Central memory CD8-positive, alpha-beta T cell (primary cell): ENCODE data around the gene KIF4A.

Experiments used
- ATAC-seq: fragments of 150-1000 bp; cut with Tn5 transposase; replicated peaks from 2 replicates; pipeline ENCODE4 v1.10.0; 2022; ENCODE audit warnings: mild to moderate bottlenecking, moderate FRiP score, moderate number of reproducible peaks; ENCODE audit not compliant: poor library complexity, severe bottlenecking; ENCODE audit errors: extremely low read depth
- DNase-seq, 2 donors: peaks; one replicate each; pipeline ENCODE4 v3.0.0; 2021; ENCODE audit warnings: low spot score in 2 of 2
- H3K27ac Mint-ChIP-seq: one replicate; pipeline ENCODE4 v1.8.0; 2022; ENCODE audit warnings: low read depth, mild to moderate bottlenecking, moderate library complexity, mixed read lengths
- H3K27me3 Mint-ChIP-seq: one replicate; pipeline ENCODE4 v1.8.0; 2022; ENCODE audit warnings: mixed read lengths
- H3K36me3 Mint-ChIP-seq: one replicate; pipeline ENCODE4 v1.8.0; 2022; ENCODE audit warnings: mild to moderate bottlenecking, moderate library complexity, mixed read lengths; ENCODE audit not compliant: insufficient read depth
- H3K4me1 Mint-ChIP-seq: one replicate; pipeline ENCODE4 v1.8.0; 2022; ENCODE audit warnings: mixed read lengths
- H3K4me3 Mint-ChIP-seq: one replicate; pipeline ENCODE4 v1.8.0; 2022; ENCODE audit warnings: mild to moderate bottlenecking, moderate library complexity, mixed read lengths
- H3K9me3 Mint-ChIP-seq: one replicate; pipeline ENCODE4 v1.8.0; 2022; ENCODE audit warnings: mixed read lengths

Gene KIF4A

DNA sequence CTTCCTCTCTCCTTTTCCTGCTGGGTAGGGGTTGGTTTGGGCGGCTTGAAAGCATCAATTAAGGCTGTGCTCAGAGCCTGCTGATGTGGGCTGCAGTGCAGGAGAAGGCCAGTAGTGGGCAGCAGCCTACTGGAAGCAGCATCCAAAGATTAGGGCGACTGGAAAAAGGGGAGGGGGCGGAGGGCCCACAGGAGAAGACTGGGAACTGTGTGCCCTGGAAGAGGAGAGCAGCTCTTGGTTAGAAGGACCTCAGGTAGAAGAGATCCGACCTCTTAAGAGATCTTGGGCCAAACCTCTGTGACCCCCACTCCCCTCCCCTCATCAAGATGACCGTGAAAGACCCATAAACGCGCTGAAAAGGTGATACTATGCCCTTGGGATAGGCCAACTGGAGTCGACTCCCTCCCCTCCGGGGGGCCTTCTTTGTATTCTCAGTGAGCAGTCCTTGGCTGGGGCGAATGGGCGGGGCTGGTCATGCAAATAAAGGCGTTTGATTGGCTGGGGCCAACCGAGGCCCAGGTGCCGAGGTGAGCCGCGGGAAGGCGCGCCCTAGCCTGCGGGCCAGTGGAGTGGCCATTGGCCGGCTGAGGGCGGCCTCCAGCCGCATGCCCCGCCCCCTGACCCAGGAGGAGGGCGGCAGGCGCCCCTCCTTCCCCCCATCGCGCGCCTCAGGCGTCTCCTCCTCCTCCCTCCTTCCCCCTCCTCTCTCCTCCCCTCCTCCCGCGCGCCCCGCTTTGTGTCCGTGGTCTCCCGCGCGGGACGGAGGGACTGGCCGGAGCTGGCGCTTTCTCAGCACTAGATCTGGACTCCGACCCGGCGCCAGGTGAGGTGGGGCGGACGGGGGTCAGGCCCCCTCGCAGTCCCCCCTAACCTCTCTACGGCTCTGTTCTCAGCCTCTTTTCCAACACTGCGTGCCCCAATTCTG lies 164.8 kb downstream of the KIF4A start:
- Mint-ChIP-seq H3K27me3 (no peaks in the 10 kb centered on the region), H3K9me3 (no peaks in the 10 kb centered on the region), H3K36me3 (peaks cover 8% of the 10 kb centered on the region), H3K4me1 (peaks cover 49% of the 10 kb centered on the region), H3K27ac (peak overlapping the region; percentile 93), H3K4me3 (peak overlapping the region; percentile 86)
- peak; percentile 68 for ATAC-seq
- DNase-seq: peak; percentile 45 to 55

DNA sequence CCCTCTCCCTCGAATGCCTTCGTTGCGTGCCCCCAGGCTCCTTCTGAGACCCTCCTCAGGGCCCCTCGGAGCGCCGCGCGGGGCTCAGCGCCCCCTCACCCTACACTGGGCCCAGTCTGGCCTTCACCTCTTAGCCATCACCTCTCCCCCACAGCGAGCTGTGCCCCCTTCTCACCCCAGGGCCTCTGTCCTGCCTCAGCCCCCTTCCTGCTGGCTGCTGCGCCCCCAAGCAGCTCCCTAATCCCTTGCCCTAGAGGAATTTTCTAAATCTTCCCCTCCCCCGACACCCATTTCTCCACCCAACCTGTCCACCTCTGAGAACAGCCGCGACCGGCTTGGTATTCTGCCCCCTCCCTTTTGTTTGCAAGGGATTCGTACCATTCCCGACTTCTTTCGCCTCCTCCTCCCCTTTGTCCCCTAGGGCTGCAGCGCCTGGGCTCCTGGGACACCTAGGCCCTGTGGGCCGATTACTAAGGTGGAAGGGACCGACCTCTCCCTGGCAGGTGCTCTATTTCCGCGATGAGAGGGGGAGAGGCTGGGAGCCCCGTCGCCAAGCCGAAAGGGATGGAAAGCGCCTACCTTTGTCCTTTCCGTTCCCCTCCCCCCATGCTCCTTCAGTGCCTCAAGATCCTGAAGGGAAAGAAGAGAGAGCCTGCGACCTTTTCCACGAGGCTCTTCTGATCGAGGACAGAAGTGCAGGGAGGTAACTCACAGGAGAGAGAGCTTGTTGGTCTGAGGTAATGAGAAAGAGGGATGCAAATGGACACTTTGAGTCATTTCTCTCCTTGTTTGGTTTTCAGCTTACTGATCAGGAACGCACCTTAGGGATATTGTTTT lies 165.7 kb downstream of the KIF4A start:
- DNase-seq (no peak), ATAC-seq (no peak)
- Mint-ChIP-seq H3K27ac (peak overlapping the region; percentile 93), H3K4me3 (peak overlapping the region; percentile 86), H3K4me1 (peaks cover 49% of the 10 kb centered on the region), H3K27me3 (no peaks in the 10 kb centered on the region), H3K9me3 (no peaks in the 10 kb centered on the region), H3K36me3 (peaks cover 14% of the 10 kb centered on the region)

- H3K4me3 Mint-ChIP-seq: peak overlapping the region; percentile 86
- H3K4me1 Mint-ChIP-seq: peaks cover 49% of the 10 kb centered on the region
- H3K27ac Mint-ChIP-seq: peak overlapping the region; percentile 93
- no peaks in the 10 kb centered on the region for H3K9me3 Mint-ChIP-seq
- no peaks in the 10 kb centered on the region for H3K27me3 Mint-ChIP-seq
- DNase-seq: no peak
- H3K36me3 Mint-ChIP-seq: peaks cover 17% of the 10 kb centered on the region
- ATAC-seq: no peak
Measured at GRCh38 chrX:70456256-70456655, 166.4 kb downstream of the KIF4A start.

DNA sequence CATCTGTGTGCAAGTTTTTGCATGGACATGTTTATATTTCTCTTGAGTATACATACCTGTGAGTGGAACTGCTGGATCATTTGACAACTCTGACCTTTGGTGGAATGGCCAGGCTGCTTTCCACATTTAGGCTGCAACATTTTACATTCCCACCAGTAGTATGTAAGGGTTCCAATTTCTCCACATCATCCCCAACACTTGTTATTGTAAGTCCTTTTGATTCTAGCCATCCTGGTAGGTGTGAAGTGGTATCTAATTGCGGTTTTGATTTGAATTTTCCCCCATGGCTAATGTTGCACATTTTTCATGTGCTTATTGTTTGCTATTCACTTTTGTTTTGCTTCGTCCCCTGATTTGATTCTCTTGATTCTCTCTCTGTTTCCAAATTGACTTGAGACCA lies 171.1 kb downstream of the KIF4A start:
- Mint-ChIP-seq H3K27me3 (no peaks in the 10 kb centered on the region), H3K36me3 (peaks cover 16% of the 10 kb centered on the region), H3K9me3 (no peaks in the 10 kb centered on the region), H3K4me3 (no peak overlapping the region), H3K4me1 (peaks cover 18% of the 10 kb centered on the region), H3K27ac (no peak overlapping the region)
- no peak for DNase-seq
- ATAC-seq: no peak

- DNase-seq: no peak
- H3K9me3 Mint-ChIP-seq: no peaks in the 10 kb centered on the region
- no peak overlapping the region for H3K4me3 Mint-ChIP-seq
- peaks cover 5% of the 10 kb centered on the region for H3K4me1 Mint-ChIP-seq
- peaks cover 14% of the 10 kb centered on the region for H3K36me3 Mint-ChIP-seq
- H3K27me3 Mint-ChIP-seq: no peaks in the 10 kb centered on the region
- H3K27ac Mint-ChIP-seq: peak overlapping the region; percentile 76
- ATAC-seq: no peak
Measured at GRCh38 chrX:70464051-70464450, 174.1 kb downstream of the KIF4A start.

DNA sequence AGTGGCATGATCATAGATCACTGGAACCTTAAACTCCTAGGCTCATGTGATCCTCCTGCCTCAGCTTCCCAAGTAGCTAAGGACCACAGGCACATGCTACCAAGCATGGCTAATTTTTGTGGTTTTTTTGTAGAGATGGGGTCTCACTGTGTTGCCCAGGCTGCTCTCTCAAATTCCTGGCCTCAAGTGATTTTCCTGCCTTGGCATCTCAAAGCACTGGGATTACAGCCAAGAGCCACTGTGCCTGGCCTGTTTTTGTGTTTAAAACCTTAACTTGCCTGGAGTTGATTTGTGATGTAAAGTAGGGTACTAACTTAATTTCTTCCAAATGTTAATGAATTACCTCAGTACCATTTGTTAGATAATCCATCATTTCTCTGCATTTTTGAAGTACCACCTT lies 177.1 kb downstream of the KIF4A start:
- Mint-ChIP-seq H3K27me3 (no peaks in the 10 kb centered on the region), H3K27ac (no peak overlapping the region), H3K4me3 (no peak overlapping the region), H3K9me3 (no peaks in the 10 kb centered on the region), H3K36me3 (peaks cover 6% of the 10 kb centered on the region), H3K4me1 (peaks cover 19% of the 10 kb centered on the region)
- ATAC-seq (no peak), DNase-seq (no peak)

DNA sequence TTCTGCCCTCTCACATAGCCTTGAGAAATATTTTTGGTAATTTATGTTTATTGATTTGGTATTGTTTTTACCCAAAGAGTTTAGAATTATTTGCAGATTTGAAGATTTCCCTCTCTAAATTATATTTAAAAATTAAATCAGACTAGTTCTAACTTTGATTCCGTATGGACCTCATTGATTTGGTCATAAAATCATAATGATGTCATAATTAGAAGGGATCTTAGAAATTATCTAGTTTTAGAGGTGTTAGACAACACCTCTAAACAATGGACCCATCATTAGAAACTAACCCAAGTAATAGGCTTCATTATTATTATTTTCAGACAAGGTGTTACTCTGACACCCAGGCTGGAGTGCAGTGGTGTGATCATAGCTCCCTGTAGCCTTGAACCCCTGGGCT lies 178.8 kb downstream of the KIF4A start:
- DNase-seq (no peak), ATAC-seq (no peak)
- no peak overlapping the region for H3K4me3 Mint-ChIP-seq
- H3K9me3 Mint-ChIP-seq: no peaks in the 10 kb centered on the region
- no peak overlapping the region for H3K27ac Mint-ChIP-seq
- peaks cover 20% of the 10 kb centered on the region for H3K4me1 Mint-ChIP-seq
- H3K27me3 Mint-ChIP-seq: no peaks in the 10 kb centered on the region
- H3K36me3 Mint-ChIP-seq: peaks cover 7% of the 10 kb centered on the region
